Measurements from ENCODE around the gene CAMTA1. TPM values are rescaled to one million over a fixed set of nuclear protein-coding genes. Genes with fewer than 3 reads are reported as not detected.

CAMTA1 gene
- polyA plus RNA-seq, 1 experiment, result 64.9 TPM

- TF ChIP-seq CTCF (IDR thresholded peaks at IDR 0.05; ENCODE audit: low read depth, low read length), result no peak
- Histone ChIP-seq H3K4me3 (ENCODE audit: low read depth, low read length) (no peak overlapping the region), H3K9me3 (ENCODE audit: control insufficient read depth, insufficient read depth, low read length) (peaks cover 5% of the 10 kb centered on the region; the same call in 1 of the 2 replicates), H3K27me3 (ENCODE audit: control insufficient read depth, insufficient read depth, low read length) (peaks cover 3% of the 10 kb centered on the region), H3K27ac (ENCODE audit: low read depth, low read length) (no peak overlapping the region)
- DNase-seq (ENCODE audit: low read depth, low spot score), result no peak
- POLR2A ChIA-PET, result no interaction called here
- CTCF ChIA-PET, result no interaction called here
Measured at GRCh38 chr1:6775261-6776043, 9.8 kb upstream of the CAMTA1 start.

- POLR2A ChIA-PET, result no interaction called here
- peaks cover 3% of the 10 kb centered on the region for H3K27me3 ChIP-seq (ENCODE audit: control insufficient read depth, insufficient read depth, low read length)
- no peak for DNase-seq (ENCODE audit: low read depth, low spot score)
- peaks cover 5% of the 10 kb centered on the region; the same call in 1 of the 2 replicates for H3K9me3 ChIP-seq (ENCODE audit: control insufficient read depth, insufficient read depth, low read length)
- CTCF ChIA-PET, result no interaction called here
- no peak overlapping the region for H3K27ac ChIP-seq (ENCODE audit: low read depth, low read length)
- no peak overlapping the region for H3K4me3 ChIP-seq (ENCODE audit: low read depth, low read length)
- TF ChIP-seq CTCF (IDR thresholded peaks at IDR 0.05; ENCODE audit: low read depth, low read length), result no peak
Measured at GRCh38 chr1:6776389-6776788, 8.9 kb upstream of the CAMTA1 start.

- Histone ChIP-seq H3K27me3 (ENCODE audit: control insufficient read depth, insufficient read depth, low read length) (peaks cover 3% of the 10 kb centered on the region), H3K27ac (ENCODE audit: low read depth, low read length) (no peak overlapping the region), H3K4me3 (ENCODE audit: low read depth, low read length) (no peak overlapping the region), H3K9me3 (ENCODE audit: control insufficient read depth, insufficient read depth, low read length) (peaks cover 5% of the 10 kb centered on the region; the same call in 1 of the 2 replicates)
- TF ChIP-seq CTCF (IDR thresholded peaks at IDR 0.05; ENCODE audit: low read depth, low read length), result no peak
- ChIA-PET CTCF (no interaction called here), POLR2A (no interaction called here)
- no peak for DNase-seq (ENCODE audit: low read depth, low spot score)
Measured at GRCh38 chr1:6776895-6777294, 8.4 kb upstream of the CAMTA1 start.

- no peak overlapping the region for H3K27ac ChIP-seq (ENCODE audit: low read depth, low read length)
- peaks cover 5% of the 10 kb centered on the region; the same call in 1 of the 2 replicates for H3K9me3 ChIP-seq (ENCODE audit: control insufficient read depth, insufficient read depth, low read length)
- TF ChIP-seq CTCF (IDR thresholded peaks at IDR 0.05; ENCODE audit: low read depth, low read length), result no peak
- H3K27me3 ChIP-seq (ENCODE audit: control insufficient read depth, insufficient read depth, low read length), result peaks cover 3% of the 10 kb centered on the region
- CTCF ChIA-PET, result interaction anchor here (0.7 to 0.9 kb wide), 2 partner anchors 58 to 76 kb away, joined by 3 read pairs; partner anchors contain the start of gene DNAJC11
- POLR2A ChIA-PET, result no interaction called here
- no peak overlapping the region for H3K4me3 ChIP-seq (ENCODE audit: low read depth, low read length)
- DNase-seq (ENCODE audit: low read depth, low spot score), result no peak
Measured at GRCh38 chr1:6777813-6778212, 7.4 kb upstream of the CAMTA1 start.

- peaks cover 5% of the 10 kb centered on the region; the same call in 1 of the 2 replicates for H3K9me3 ChIP-seq (ENCODE audit: control insufficient read depth, insufficient read depth, low read length)
- CTCF ChIA-PET, result no interaction called here
- H3K27me3 ChIP-seq (ENCODE audit: control insufficient read depth, insufficient read depth, low read length), result peaks cover 3% of the 10 kb centered on the region
- no peak for DNase-seq (ENCODE audit: low read depth, low spot score)
- H3K4me3 ChIP-seq (ENCODE audit: low read depth, low read length), result no peak overlapping the region
- H3K27ac ChIP-seq (ENCODE audit: low read depth, low read length), result no peak overlapping the region
- POLR2A ChIA-PET, result interaction anchor here (0.7 kb wide), 1 partner anchor 13 kb away, joined by 3 read pairs; no protein-coding TSS in a partner anchor
- TF ChIP-seq CTCF (IDR thresholded peaks at IDR 0.05; ENCODE audit: low read depth, low read length), result no peak
Measured at GRCh38 chr1:6779089-6779805, 6.0 kb upstream of the CAMTA1 start.
